Inflammatory macrophage (primary cell): ENCODE data around the gene NAP1L4.
A peak's percentile ranks its signal among the peaks of the same experiment; 100 is the strongest.

Experiments used
- DNase-seq, 2 donors: peaks; one replicate each; pipeline ENCODE4 v3.0.0-alpha.2; 2020 to 2022
- total RNA-seq, 18 experiments: gene quantifications; one replicate each; lab custom pipeline; 2026; ENCODE audit warnings: mixed read lengths in 6 of 18, inconsistent platforms in 2 of 18; lab: John Stamatoyannopoulos, UW

The NAP1L4 gene, protein sequence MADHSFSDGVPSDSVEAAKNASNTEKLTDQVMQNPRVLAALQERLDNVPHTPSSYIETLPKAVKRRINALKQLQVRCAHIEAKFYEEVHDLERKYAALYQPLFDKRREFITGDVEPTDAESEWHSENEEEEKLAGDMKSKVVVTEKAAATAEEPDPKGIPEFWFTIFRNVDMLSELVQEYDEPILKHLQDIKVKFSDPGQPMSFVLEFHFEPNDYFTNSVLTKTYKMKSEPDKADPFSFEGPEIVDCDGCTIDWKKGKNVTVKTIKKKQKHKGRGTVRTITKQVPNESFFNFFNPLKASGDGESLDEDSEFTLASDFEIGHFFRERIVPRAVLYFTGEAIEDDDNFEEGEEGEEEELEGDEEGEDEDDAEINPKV
- 20.7 to 73.9 (median 57.0) reads per million in 18 experiments for total RNA-seq

DNA sequence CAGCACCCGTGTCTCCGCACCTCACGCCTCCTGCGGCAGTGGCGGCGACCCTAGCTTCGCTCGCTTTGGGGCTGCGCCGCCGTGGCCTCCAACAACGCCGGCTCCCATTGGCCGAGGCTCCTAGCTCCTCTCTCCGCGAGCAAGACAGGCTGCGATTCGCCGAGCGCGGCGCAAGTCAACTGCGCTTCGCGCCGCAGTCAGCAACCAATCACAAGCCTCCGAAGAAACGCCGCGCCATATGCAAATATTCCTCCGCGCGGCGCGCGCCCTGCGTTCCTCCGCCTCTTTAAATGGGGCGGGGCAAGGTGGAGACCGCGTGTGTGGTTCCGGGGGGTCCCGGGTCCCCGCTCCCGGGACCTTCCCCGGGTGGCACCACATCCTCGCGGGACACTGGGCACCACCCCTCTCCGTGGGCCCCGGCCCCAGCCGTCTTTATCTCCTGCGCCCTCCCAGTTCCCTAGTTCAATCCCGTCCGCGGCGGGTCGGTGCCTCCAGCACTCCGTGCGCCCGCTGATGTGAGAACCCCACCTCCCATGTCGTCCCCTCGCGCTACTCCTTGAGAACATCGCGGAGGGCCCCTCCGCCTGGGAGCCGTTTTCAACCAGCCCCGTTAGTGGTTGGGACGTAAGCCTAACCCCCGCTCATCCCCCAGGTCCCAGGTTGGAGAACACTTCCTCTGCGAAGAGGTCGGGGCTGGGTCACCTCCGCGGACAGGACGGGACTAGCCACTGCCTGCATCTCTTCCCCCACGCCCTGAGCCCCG is at the start of gene NAP1L4:
NAP1L4 (minus strand) TSS at position 96 of the 763 bp plus-strand sequence. CDS start 13,109 bp downstream, outside the sequence.
- DNase-seq: peak; percentile 97 to 99

DNA sequence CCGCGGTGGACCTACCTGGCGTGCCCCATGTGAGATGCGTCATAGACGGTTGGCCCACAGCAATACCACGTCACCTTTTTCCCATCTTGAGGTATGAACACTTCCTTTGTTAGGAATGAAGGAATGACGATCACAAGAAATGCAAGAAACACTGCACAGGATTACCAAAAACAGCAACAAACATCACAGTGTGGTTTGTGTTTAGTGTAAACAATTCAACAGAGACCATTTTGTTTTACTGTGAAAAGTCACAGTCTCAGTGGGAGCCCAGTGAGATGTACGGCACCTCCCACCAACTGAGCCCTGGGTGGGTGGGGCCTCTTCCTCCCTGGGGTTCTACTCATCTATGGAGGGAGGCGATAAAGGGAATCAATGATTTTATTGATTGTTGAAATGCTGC is 48.8 kb upstream of the NAP1L4 start:
- DNase-seq: no peak

DNA sequence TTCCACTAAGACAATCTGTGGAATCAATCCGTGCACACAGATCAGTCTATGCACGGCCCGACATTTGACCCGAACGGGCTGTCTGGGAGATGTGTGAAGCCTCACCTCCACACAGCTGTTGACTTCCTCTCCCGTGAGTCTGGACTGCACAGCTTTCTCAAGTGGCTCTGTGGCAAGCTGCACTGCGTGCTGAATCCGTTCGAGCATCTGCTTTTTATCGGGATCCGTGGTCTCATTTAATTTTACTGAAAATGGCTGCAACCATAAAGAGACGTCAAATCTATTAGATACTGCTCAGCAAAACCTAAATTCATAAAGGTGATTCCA is 45.8 kb upstream of the NAP1L4 start:
- no peak for DNase-seq

DNA sequence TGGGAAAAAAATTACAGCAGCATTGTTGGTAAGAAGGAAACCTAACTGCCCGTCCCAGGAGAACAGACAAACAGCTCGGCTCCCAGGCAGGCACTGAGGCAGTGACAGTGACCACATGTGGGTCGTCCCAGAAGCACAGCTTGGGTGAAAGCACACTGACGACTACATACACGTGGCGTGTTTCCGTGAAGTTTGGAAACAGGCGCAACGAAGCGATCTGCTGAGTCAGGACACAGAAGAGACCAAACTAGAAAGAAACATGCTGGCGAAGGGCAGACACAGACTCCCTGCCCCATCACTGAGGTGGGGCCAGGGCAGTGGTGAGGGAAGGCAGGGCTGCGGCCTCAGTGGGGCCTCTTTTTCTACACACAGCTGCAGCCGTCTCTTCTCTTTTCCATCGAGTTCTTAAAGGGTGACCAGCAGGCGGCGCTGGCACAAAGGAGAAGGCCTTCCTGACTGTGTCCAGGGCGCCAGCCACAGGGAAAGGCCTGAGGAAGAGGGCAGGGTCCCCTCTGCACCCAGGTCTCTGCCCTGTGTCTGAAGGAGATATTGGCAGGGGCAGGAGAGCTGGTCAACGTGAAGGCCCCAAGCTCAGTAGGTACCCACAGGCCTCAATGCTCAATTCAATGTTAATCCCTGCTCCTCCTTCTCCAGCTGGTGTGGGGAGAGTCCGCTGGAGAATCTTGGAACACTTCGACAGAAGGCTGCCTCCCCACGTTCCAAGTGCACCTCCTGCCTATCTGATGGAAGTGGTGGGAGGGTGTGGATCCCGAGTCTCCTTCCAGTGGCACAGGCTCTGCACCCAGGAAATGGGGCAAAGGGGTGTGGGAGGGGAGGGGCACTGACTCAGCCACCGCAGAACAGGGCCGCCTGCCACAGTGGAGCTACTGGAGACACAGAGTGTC is 45.2 kb upstream of the NAP1L4 start:
- DNase-seq: peak; percentile 72 to 78

DNA sequence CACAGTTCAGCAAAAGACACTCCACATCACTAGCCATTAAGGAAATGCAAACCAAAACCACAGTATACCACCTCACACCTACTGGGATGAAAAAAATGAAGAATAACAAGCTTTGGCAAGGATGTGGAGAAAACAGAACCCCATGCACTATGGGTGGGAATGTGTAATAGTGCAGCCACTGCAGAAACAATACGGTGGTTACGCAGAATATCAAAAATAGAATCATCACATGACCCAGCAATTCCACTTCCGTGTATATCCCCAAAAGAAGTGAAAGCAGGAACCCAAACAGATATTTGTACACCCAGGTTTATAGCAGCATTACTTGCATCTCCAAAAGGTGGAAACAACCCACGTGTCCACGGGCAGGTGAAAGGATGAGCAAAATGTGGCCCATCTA is 44.3 kb upstream of the NAP1L4 start:
- peak; percentile 81 to 91 for DNase-seq

DNA sequence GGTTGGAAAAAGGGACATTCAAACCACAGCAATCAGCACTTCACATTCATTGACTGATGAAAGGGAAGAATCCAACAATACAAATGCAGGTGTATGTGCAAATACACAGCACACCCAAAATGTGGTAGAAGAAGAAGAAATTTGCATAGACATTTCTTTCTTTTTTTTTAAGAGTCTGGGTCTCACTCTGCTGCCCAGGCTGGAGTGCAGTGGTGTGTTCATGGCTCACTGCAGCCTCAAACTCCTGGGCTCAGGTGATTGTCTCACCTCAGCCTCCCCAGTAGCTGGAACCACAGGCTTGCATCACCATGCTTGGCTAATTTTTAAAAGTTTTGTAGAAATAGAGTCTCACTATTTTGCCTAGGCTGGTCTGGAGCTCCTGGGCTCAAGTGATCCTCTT is 43.2 kb upstream of the NAP1L4 start:
- DNase-seq: no peak

DNA sequence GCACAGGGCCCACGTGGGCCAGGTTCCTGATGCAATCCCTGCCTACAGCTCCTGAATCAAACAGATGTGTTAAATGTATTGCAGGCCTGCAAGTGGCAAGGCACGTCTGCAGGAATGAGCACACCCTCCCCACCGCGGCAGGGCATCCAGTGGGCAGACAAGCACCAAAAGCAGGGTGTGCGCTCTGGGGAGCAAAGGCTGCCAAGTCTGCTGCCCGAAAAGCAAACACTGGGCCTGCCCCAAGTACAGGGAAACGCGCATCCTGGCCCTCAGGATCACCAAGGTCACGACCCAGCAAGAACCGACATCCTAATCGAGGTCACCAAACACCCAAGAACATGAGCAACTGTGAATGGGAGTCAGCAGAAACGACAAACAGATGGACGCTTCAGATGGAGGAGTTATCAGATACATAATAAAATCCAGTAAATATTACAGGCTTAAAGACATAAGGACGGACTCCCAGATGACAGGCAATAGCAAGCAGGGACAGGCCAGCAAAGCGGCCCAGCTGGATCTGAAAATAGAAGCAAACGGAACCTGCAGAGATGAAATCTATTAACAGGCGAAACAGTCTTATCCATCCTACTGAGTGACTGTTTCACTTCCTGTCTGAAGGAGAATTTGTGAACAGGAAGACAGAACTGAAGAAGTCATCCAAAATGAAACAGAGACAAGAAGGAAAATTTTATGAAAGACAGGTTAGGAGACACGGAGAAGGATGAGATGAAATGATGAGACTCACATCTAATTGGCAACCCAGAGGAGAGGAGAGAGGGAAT is 38.4 kb upstream of the NAP1L4 start:
- DNase-seq: peak; percentile 18 to 27

DNA sequence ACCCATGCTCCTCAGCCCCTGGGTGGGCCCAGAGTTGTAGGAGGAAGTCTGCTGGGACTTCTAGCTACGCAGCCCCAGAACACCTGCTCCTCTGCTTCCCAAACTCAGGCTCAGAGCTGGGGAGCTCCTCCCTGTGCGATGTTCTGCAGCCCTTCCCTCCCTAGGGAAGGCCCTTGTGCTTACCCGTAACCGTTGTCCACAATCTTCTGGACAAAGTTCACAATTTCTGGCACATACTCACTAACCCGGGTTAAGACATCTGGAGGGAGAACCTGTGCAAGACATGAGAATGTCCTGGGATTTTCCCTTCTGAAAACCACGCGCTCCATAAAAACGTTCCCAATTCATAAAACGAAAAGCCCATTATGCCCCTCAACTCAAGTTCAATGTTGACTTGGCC is 36.7 kb upstream of the NAP1L4 start:
- no peak for DNase-seq

DNA sequence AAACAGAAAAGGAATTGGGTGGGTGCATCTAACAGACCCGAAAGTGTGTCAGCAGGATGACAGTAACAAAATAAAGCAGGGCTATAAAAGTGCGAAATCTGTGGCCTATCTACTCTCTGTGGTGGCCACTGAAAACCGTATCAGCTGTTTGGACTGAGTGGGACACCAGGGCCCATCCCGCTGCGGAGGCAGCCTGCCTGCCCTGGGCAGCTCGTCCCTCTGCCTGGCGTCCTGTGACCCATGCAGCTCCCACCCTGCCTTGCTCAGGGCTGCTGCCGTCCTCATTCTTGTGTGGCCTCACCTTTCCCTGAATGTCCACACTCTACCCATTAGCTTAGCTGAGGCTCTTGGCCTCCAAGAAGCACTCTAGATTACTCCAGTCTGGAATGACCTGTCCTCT is 34.7 kb upstream of the NAP1L4 start:
- DNase-seq: no peak

DNA sequence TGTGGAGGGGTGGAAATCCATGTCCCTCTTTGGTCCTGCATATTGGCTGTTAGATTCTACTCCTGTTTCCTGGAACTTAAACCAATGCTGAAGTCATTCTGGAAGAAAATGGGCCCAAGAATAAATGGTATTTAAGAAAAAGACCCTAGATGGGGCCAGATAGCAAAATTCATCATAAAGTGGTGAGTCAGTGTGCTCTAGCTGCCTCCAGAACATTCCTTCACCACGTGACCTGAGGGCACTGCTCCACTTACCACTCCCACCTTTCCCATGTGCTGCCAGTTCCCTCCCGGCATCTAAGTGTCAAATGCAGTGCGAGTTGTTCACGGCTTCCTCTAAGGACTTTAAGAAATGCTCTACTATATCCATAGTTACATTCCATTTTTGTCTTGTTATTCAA is 30.9 kb upstream of the NAP1L4 start:
- peak in 1 of 2 donors; percentile 36 for DNase-seq

DNA sequence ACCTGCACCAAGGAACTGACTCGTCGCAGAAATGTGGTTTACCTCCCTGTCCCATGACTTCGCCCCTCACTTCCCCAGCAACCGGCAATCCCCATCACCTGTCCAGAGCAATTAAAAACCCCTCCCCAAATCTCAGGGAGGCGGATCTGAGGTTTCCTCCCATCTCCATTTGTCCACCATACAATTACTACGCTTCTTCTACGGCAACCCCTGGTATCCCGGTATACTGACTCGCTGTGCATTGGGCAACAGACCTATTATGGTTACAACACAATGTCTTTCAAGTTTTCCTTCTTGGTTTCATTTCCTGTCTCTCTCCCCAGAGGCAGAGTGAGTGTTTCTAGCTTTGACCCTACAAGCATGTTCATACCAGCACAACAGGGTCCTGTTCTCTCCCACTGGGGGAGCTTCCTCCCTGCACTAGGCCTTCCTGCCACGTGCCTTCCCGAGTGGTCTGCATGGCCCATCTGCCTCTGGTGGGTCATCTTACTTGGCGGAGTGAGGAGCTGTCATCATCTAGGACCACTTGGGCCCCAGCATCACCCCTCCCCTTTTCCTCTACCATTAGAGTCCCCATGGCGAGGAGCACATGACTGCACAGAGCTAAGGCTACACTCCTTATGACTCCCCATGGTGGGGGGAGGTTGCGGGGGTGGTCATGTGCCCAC is 30.3 kb upstream of the NAP1L4 start:
- peak; percentile 73 to 80 for DNase-seq

DNA sequence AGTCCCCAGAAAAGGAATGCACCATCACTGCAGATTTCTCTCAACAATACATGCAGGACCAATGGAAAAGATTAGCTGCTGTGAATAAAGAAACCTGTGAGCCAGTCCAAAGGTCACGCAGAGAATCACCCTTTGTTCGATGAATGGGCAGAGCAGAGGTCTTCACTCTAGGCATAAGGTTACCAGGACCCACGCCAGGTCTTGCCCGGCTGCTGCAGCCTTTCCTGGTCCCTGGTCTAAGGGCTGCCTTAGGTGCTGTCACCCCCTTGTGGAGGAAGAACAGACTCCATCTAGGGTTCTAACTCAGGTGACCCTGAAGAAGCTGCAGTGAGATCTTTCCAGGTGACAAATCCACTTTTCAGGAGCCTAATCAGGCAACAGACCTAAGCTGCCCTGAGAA is 29.0 kb upstream of the NAP1L4 start:
- DNase-seq: no peak

DNA sequence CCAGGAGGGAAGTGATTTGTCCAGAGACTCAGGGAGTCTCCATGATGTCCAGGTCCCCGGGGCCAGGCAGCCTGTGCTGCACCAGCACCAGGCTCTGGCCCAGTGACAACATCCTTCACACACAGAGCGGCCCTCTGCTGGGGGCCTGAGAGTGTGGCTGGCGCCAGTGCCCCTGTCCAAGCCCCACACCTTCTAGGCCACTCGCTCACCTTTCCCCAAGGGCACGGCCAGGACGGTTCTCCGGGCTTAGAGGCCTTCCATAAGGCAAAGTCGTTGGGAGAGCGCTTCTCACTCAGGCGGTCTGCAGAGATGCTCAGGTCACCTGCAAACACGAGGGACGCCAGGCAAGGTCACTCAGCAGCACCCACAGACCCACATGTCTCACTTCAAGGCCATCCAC is 27.9 kb upstream of the NAP1L4 start:
- no peak for DNase-seq

DNA sequence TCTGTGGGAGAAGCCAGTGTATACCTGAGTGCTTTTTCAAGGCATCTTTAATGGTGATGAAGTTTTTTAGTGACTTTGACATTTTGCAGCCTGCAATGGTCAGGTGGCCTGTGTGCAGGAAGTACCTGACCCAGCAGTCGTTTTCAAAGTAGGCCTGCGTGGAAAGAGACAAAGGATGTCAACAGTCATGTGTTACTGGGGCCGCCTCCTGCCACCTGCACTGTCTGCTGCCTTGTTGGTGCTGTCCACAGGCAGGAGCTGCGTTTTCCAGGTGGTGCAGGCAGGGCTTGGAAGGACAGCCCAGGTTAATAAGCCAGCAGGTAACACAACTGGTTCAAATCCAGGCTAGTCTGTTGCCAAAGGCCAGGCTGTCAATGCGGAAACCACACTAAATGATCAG is 26.5 kb upstream of the NAP1L4 start:
- no peak for DNase-seq

DNA sequence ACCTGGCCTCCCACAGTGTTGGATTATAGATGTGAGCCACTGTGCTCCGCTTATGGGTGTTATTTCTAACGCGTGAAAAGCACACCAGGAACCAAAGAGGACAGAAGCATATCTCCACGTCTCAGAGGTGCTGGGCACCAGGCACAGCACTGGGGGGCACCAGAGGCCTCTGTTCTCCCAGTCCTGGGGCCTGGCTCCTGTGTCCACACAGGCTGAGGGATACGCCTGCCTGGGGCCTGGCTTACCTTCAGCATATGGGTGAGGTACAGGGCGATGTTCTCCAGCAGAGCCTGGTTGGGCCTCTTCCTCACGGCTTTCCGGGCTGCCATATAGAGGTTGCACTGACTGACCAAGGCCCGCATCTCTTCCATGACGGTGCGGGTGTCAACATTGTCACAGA is 24.7 kb upstream of the NAP1L4 start:
- no peak for DNase-seq

DNA sequence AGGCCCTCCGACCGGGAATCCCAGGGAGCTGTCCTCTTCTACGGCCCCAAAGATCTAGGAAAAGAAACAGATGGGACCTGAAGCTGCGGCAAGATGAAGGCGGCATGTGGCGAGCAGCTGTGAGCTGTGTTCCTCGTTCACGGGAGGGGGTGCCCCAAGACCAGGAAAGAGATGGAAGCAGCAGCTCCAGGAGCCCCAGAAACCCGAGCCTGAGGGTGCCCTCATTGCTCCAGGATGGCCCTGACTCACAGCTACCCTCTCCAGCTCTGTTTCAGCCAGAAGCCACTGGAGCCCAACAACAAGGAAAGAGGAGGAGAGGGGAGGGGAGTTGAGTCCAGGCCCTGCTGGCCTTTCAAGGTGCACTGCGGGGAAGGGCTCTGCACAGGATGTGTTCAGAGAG is 23.7 kb upstream of the NAP1L4 start:
- DNase-seq: no peak

DNA sequence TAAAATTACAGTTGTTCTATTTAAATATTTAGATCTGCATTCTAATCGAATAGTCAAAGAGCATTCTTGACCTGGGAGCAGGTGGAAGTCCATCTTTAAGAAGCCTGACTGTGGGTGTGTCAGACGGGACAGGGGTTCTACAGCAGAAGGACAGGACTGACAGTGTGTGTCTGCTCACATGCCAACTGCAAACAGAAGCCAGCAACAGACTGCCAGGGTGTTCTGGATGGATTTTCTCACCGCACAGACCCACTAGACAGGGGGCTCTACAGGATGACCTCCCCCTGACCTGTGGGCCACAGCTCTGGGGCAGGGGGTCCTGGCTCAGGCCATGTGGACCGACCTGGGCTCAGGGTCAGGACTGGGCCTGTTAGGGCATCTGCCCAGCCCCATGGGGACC is 22.8 kb upstream of the NAP1L4 start:
- DNase-seq: no peak

DNA sequence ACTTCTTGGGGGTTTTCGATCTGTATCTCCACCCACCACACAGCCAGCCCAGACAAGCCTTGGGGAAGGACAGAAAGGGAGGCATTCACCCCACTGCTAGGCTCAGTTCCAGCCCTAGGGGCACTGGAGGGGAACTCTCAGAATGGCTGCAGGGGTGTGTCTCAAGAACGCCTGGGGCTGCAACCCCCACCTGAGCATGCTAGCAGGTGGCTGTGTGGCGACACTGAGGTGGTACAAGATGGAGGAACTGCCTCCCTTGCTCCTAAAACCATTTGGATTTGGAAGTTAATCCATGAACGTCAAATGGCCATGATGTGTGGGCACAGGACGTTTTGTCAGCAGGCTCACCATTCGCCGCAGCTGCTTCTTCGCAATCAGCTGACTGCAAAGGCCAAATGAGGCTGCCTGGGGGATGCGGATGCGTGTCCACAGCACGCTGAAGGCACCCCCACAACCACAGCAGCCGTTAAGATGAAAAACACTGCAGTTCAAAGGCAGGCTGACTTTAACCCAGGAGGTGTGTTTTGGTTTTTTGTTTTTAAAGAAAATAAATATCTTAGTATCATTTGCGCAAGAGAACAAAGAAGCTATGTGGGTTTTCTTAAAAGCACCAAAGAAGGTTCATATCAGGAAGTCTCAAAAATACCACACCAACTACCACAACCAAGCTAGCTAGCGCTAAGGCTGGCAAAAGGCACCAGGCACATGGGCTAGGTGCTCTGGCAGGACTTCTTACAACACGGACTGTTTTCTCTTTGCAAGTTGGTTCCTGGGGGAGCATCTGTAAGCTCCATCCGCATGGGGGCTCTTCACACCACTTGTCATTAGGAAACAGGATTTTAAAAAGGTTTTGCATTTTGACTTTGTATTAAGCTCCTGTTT is 22.2 kb upstream of the NAP1L4 start:
- DNase-seq: no peak

DNA sequence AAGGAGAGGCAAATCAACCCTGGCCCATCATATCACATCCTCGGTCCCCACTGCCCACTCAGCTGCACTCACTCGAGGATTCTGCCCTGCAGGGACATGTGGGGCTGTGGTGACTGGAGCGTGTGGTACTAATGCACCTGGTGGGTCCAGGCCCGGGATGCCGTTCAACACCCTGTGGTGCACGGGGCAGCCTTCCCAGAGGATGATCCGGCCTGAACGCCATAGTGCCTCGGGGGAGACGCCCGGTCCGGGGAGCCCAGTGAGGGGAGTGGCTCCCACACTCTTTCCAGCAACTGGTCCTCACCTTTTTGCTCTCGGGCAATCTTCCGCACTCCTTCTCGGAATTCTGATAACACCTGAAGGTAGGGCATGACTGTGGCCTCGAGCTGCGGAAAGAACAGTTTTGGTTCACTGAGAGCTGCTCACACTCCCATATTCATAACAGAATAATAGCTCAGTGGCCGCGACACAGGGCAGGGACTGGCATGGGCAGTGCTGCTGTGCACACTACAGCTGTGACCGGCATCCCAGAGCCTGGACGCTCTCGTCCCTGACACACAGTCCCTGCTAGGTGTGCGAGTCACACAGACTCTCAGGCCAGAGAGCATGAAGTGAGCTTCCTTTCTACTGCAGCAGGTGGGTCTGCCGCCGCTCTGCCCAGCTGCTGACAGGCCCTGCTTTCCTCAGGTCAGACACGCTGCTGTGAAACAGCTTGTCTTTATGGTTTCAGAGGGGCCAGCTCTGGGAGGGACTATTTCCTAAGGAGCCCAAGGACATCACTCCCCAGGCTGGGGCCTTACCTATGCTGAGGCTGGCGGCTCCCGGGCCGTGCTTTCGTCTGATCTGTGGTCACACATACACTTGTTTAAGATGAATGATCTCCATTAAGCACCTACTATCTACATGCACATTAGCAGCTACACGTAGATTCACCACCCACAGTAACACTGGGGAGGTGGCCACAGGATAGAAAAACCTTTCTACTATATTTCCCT is 20.1 kb upstream of the NAP1L4 start:
- DNase-seq: no peak
